Measurements from ENCODE around the gene TMPRSS11F. TPM values are rescaled to one million over a fixed set of nuclear protein-coding genes. Genes with fewer than 3 reads are reported as not detected.

TMPRSS11F gene
- total and polyA plus RNA-seq, 7 experiments from 2014 or later, result not detected

DNA sequence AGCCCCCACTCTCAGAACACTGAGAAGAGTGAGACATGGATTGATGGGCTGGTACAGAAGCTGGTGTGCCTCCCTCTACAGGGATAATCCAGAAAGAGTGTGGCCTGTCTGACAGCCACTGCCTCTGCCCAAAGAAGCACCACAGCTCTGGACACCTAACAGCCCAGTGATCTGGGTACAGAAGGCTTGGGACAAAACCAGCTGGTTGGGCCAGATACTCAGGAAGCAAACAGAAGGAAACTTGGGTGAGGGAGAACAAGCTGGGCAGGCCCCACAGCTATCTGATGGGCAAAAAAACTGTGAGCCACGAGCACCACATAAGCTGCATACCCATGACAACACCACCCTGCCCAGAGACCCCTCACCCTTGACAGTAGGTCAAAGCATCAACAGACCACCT lies 46.9 kb downstream of the TMPRSS11F start:
- no peaks in the 10 kb centered on the region for H3K4me1 ChIP-seq (ENCODE audit: control insufficient read depth in 2 of 2, insufficient read depth in 2 of 2, low read length in 2 of 2)
- peaks cover 5 to 27% (median 10%) of the 10 kb centered on the region in 11 donors for H3K9me3 Mint-ChIP-seq
- ATAC-seq, result no peak
- intact Hi-C loops (cut with micrococcal nuclease), result no loop called here
- no peak overlapping the region for H3K27ac Mint-ChIP-seq
- H3K4me3 Mint-ChIP-seq, result no peak overlapping the region
- H3K27me3 ChIP-seq (ENCODE audit: control insufficient read depth in 2 of 2, insufficient read depth in 2 of 2, low read length in 2 of 2), result no peaks in the 10 kb centered on the region
- H3K4me3 ChIP-seq (ENCODE audit: low read length), result no peak overlapping the region
- H3K27ac ChIP-seq (ENCODE audit: low read depth, low read length), result no peak overlapping the region
- H3K36me3 ChIP-seq (ENCODE audit: control insufficient read depth in 2 of 3, insufficient read depth in 3 of 3, low read length in 3 of 3), result no peaks in the 10 kb centered on the region
- ChIA-PET POLR2A (no interaction called here), CTCF (no interaction called here)
- no peaks in the 10 kb centered on the region for H3K4me1 Mint-ChIP-seq
- no peaks in the 10 kb centered on the region for H3K36me3 Mint-ChIP-seq
- H3K9me3 ChIP-seq (ENCODE audit: control insufficient read depth in 2 of 3, low read length in 3 of 3), result no peaks in the 10 kb centered on the region
- peaks cover 0 to 5% (median 4%) of the 10 kb centered on the region in 5 donors for H3K27me3 Mint-ChIP-seq
- DNase-seq, result no peak

DNA sequence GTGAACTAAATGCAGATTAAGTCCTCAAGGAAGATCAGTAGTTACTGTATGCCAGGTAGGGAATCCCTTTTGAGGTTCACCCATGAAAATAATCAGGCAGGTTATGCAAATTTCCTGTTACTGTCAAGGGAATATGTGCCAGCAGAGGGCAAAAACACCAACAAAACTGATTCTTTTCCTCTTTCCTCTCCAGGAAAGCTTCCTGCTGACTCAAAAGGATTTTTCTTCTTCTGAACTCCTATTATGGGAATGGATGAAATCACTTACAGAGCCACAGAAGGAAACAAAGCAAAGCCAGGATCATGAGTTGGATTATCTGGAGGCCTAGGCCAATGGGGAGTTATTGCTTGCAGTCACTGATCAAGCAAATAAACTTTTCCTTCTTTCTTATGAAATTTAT lies 49.7 kb downstream of the TMPRSS11F start:
- POLR2A ChIA-PET, result no interaction called here
- peaks cover 0 to 11% (median 4%) of the 10 kb centered on the region in 11 donors for H3K9me3 Mint-ChIP-seq

DNA sequence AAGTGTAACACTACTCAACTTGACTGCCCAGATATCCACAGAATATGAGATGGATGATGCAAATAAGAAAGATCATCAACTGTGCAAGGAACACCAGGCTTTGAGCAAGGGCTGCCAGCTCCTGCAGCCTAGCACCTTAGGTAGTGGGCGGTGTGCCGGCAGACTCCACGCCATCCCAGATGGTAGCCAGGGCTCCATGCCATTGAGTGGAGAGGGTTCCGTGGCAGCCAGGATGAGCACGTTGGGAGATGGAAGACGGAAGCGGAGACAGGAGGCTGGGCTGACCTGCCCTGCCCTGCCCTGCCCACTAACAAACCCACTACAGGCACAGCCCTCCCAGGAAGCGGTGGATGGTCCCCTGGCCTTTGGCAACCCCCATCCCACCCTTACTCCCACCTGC lies 51.9 kb downstream of the TMPRSS11F start:
- ATAC-seq, result peak; percentile 8
- Mint-ChIP-seq H3K4me1 (no peaks in the 10 kb centered on the region), H3K27me3 (peaks cover 0 to 7% (median 5%) of the 10 kb centered on the region in 5 donors), H3K36me3 (no peaks in the 10 kb centered on the region), H3K4me3 (no peak overlapping the region), H3K27ac (no peak overlapping the region), H3K9me3 (peaks cover 0 to 11% (median 0%) of the 10 kb centered on the region in 11 donors)
- ChIA-PET POLR2A (no interaction called here), CTCF (no interaction called here)
- Histone ChIP-seq H3K4me3 (ENCODE audit: low read length) (no peak overlapping the region), H3K27ac (ENCODE audit: low read depth, low read length) (no peak overlapping the region), H3K4me1 (ENCODE audit: control insufficient read depth in 2 of 2, insufficient read depth in 2 of 2, low read length in 2 of 2) (no peaks in the 10 kb centered on the region), H3K36me3 (ENCODE audit: control insufficient read depth in 2 of 3, insufficient read depth in 3 of 3, low read length in 3 of 3) (no peaks in the 10 kb centered on the region), H3K9me3 (ENCODE audit: control insufficient read depth in 2 of 3, low read length in 3 of 3) (no peaks in the 10 kb centered on the region), H3K27me3 (ENCODE audit: control insufficient read depth in 2 of 2, insufficient read depth in 2 of 2, low read length in 2 of 2) (no peaks in the 10 kb centered on the region)
- intact Hi-C loops (cut with micrococcal nuclease), result no loop called here
- DNase-seq, result no peak

More for the DNA sequence above, 49.7 kb downstream of the TMPRSS11F start:
- DNase-seq (no peak), ATAC-seq (no peak)
- H3K4me3 Mint-ChIP-seq, result no peak overlapping the region
- H3K4me3 ChIP-seq (ENCODE audit: low read length), result no peak overlapping the region
- H3K36me3 ChIP-seq (ENCODE audit: control insufficient read depth in 2 of 3, insufficient read depth in 3 of 3, low read length in 3 of 3), result no peaks in the 10 kb centered on the region
- no peak overlapping the region for H3K27ac Mint-ChIP-seq
- H3K4me1 ChIP-seq (ENCODE audit: control insufficient read depth in 2 of 2, insufficient read depth in 2 of 2, low read length in 2 of 2), result no peaks in the 10 kb centered on the region
- no peaks in the 10 kb centered on the region for H3K9me3 ChIP-seq (ENCODE audit: control insufficient read depth in 2 of 3, low read length in 3 of 3)
- H3K4me1 Mint-ChIP-seq, result no peaks in the 10 kb centered on the region
- peaks cover 0 to 7% (median 0%) of the 10 kb centered on the region in 5 donors for H3K27me3 Mint-ChIP-seq
- H3K27me3 ChIP-seq (ENCODE audit: control insufficient read depth in 2 of 2, insufficient read depth in 2 of 2, low read length in 2 of 2), result no peaks in the 10 kb centered on the region
- intact Hi-C loops (cut with micrococcal nuclease), result no loop called here
- no peaks in the 10 kb centered on the region for H3K36me3 Mint-ChIP-seq
- CTCF ChIA-PET, result no interaction called here
- no peak overlapping the region for H3K27ac ChIP-seq (ENCODE audit: low read depth, low read length)

DNA sequence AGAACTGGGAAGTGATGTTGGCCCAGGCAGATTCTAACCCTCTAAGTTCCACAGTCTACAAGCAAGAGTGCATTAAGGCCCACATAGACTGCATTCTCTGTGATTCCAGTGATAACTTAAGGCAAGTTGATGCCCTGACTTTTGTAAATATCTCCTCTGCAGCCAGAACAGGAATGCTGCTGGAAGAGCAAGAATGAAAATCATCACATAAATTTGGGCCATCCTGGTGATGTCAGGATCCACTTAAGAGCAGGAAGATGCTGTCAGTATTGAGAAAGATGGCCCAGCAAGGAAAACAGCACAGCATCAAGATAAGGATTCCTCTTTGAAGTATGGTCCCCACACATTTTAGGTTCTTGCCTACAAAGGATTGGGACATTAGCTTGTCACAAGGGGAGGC lies 52.4 kb downstream of the TMPRSS11F start:
- Histone ChIP-seq H3K4me3 (ENCODE audit: low read length) (no peak overlapping the region), H3K27ac (ENCODE audit: low read depth, low read length) (no peak overlapping the region), H3K9me3 (ENCODE audit: control insufficient read depth in 2 of 3, low read length in 3 of 3) (no peaks in the 10 kb centered on the region), H3K27me3 (ENCODE audit: control insufficient read depth in 2 of 2, insufficient read depth in 2 of 2, low read length in 2 of 2) (no peaks in the 10 kb centered on the region), H3K4me1 (ENCODE audit: control insufficient read depth in 2 of 2, insufficient read depth in 2 of 2, low read length in 2 of 2) (no peaks in the 10 kb centered on the region), H3K36me3 (ENCODE audit: control insufficient read depth in 2 of 3, insufficient read depth in 3 of 3, low read length in 3 of 3) (no peaks in the 10 kb centered on the region)
- peaks cover 0 to 7% (median 5%) of the 10 kb centered on the region in 5 donors for H3K27me3 Mint-ChIP-seq
- ChIA-PET CTCF (no interaction called here), POLR2A (no interaction called here)
- H3K4me3 Mint-ChIP-seq, result no peak overlapping the region
- H3K36me3 Mint-ChIP-seq, result no peaks in the 10 kb centered on the region
- intact Hi-C loops (cut with micrococcal nuclease), result no loop called here
- no peaks in the 10 kb centered on the region for H3K4me1 Mint-ChIP-seq
- H3K9me3 Mint-ChIP-seq, result peaks cover 0 to 11% (median 0%) of the 10 kb centered on the region in 11 donors
- no peak for DNase-seq
- ATAC-seq, result no peak
- H3K27ac Mint-ChIP-seq, result no peak overlapping the region

DNA sequence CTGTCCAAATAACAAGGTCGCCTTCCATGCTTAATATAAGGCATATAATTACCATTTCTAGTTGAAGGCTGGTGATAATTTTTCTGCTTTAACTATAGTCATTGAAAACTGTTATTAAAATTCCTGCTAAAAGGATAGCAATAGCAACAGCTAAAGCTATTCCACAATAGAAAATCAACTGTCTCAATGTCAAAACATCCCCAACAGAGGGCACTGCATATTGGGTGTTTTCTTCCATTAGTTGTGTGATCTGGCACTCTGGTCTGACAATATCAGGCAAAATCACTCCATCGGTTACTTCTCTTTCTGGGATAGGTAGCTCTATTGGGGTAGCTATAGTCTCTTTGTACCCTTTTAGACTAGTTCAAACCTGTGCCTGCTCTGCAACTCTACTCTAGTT lies 53.5 kb downstream of the TMPRSS11F start:
- POLR2A ChIA-PET, result no interaction called here
- no peaks in the 10 kb centered on the region for H3K36me3 ChIP-seq (ENCODE audit: control insufficient read depth in 2 of 3, insufficient read depth in 3 of 3, low read length in 3 of 3)
- H3K4me1 Mint-ChIP-seq, result no peaks in the 10 kb centered on the region
- ATAC-seq, result no peak
- H3K9me3 ChIP-seq (ENCODE audit: control insufficient read depth in 2 of 3, low read length in 3 of 3), result no peaks in the 10 kb centered on the region
- no peak overlapping the region for H3K4me3 ChIP-seq (ENCODE audit: low read length)
- H3K27me3 ChIP-seq (ENCODE audit: control insufficient read depth in 2 of 2, insufficient read depth in 2 of 2, low read length in 2 of 2), result no peaks in the 10 kb centered on the region
- H3K27me3 Mint-ChIP-seq, result peaks cover 0 to 5% (median 4%) of the 10 kb centered on the region in 5 donors
- intact Hi-C loops (cut with micrococcal nuclease), result no loop called here
- peaks cover 0 to 11% (median 0%) of the 10 kb centered on the region in 11 donors for H3K9me3 Mint-ChIP-seq
- H3K36me3 Mint-ChIP-seq, result no peaks in the 10 kb centered on the region
- CTCF ChIA-PET, result no interaction called here
- H3K27ac ChIP-seq (ENCODE audit: low read depth, low read length), result no peak overlapping the region
- H3K4me1 ChIP-seq (ENCODE audit: control insufficient read depth in 2 of 2, insufficient read depth in 2 of 2, low read length in 2 of 2), result no peaks in the 10 kb centered on the region
- no peak overlapping the region for H3K4me3 Mint-ChIP-seq
- H3K27ac Mint-ChIP-seq, result no peak overlapping the region
- no peak for DNase-seq

DNA sequence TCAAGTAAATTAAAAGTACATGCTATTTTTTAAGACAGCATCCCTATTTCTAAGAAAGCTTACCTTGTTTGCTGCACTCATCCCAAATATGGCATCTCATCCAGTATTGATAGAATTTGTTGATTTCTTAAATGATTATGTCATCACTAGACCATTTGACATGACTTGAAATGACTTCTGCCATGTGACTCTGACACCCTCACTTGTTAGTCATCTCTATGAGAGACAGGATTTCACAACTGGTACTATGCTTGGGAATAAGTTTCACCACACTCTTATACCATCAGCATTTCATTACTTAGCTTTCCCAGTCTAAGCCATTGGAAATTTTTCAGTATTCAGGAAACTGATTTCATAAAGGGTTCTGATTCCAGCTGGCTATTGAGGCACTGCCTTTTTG lies 55.3 kb downstream of the TMPRSS11F start:
- ChIA-PET POLR2A (no interaction called here), CTCF (no interaction called here)
- H3K4me3 Mint-ChIP-seq, result no peak overlapping the region
- no peaks in the 10 kb centered on the region for H3K36me3 Mint-ChIP-seq
- peaks cover 0 to 11% (median 0%) of the 10 kb centered on the region in 11 donors for H3K9me3 Mint-ChIP-seq
- H3K27ac ChIP-seq (ENCODE audit: low read depth, low read length), result no peak overlapping the region
- H3K27ac Mint-ChIP-seq, result no peak overlapping the region
- ATAC-seq (no peak), DNase-seq (no peak)
- H3K4me3 ChIP-seq (ENCODE audit: low read length), result no peak overlapping the region
- H3K9me3 ChIP-seq (ENCODE audit: control insufficient read depth in 2 of 3, low read length in 3 of 3), result no peaks in the 10 kb centered on the region
- H3K36me3 ChIP-seq (ENCODE audit: control insufficient read depth in 2 of 3, insufficient read depth in 3 of 3, low read length in 3 of 3), result no peaks in the 10 kb centered on the region
- H3K27me3 ChIP-seq (ENCODE audit: control insufficient read depth in 2 of 2, insufficient read depth in 2 of 2, low read length in 2 of 2), result no peaks in the 10 kb centered on the region
- intact Hi-C loops (cut with micrococcal nuclease), result no loop called here
- H3K27me3 Mint-ChIP-seq, result peaks cover 0 to 9% (median 5%) of the 10 kb centered on the region in 5 donors
- no peaks in the 10 kb centered on the region for H3K4me1 ChIP-seq (ENCODE audit: control insufficient read depth in 2 of 2, insufficient read depth in 2 of 2, low read length in 2 of 2)
- H3K4me1 Mint-ChIP-seq, result no peaks in the 10 kb centered on the region

DNA sequence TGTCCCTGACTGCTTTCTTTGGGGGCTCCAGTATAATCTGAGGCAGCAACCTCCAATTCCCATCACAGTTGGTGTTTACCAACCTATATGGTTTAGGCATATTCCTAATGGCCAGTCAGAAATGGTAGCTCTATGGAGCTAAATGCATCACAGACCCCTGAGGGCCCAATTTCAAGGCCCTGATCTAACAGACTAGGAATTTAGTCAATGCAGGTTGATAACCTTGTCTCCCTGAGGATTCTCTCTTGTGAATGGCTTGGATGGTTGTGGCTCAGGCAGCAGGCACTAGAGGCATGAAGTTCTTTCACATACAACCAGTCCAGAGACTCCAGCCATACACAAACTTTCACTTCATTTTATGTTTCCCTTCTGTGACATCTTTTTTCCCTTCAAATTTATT lies 59.4 kb downstream of the TMPRSS11F start:
- CTCF ChIA-PET, result no interaction called here
- H3K9me3 Mint-ChIP-seq, result peaks cover 0 to 10% (median 0%) of the 10 kb centered on the region in 11 donors
- no peaks in the 10 kb centered on the region for H3K4me1 Mint-ChIP-seq
- H3K9me3 ChIP-seq (ENCODE audit: control insufficient read depth in 2 of 3, low read length in 3 of 3), result no peaks in the 10 kb centered on the region
- peaks cover 0 to 11% (median 7%) of the 10 kb centered on the region in 5 donors for H3K27me3 Mint-ChIP-seq
- no peak overlapping the region for H3K4me3 ChIP-seq (ENCODE audit: low read length)
- H3K36me3 ChIP-seq (ENCODE audit: control insufficient read depth in 2 of 3, insufficient read depth in 3 of 3, low read length in 3 of 3), result no peaks in the 10 kb centered on the region
- H3K27ac Mint-ChIP-seq, result no peak overlapping the region
- no peaks in the 10 kb centered on the region for H3K27me3 ChIP-seq (ENCODE audit: control insufficient read depth in 2 of 2, insufficient read depth in 2 of 2, low read length in 2 of 2)
- intact Hi-C loops (cut with micrococcal nuclease), result no loop called here
- ATAC-seq (no peak), DNase-seq (no peak)
- POLR2A ChIA-PET, result no interaction called here
- no peaks in the 10 kb centered on the region for H3K36me3 Mint-ChIP-seq
- no peaks in the 10 kb centered on the region for H3K4me1 ChIP-seq (ENCODE audit: control insufficient read depth in 2 of 2, insufficient read depth in 2 of 2, low read length in 2 of 2)
- H3K27ac ChIP-seq (ENCODE audit: low read depth, low read length), result no peak overlapping the region
- H3K4me3 Mint-ChIP-seq, result no peak overlapping the region

Measured in naive thymus-derived CD4-positive, alpha-beta T cell (primary cell).